C4-2B (cell line): ENCODE measurements around the gene MADD.

Experiments
- H3K27ac ChIP-seq: fragments of 450-650 bp; 2 replicates; pipeline ENCODE4 v1.5.1; 2017
- CTCF ChIP-seq: fragments of 450-650 bp; conservative IDR thresholded peaks from 2 replicates; pipeline ENCODE4 v1.5.1; 2017; ENCODE audit warnings: mild to moderate bottlenecking
- ZFX ChIP-seq: fragments of 450-650 bp; IDR thresholded peaks from 2 replicates; pipeline ENCODE4 v1.6.1; 2017

Gene MADD

GRCh38 chr11:47285969-47286770 lies 16.2 kb downstream of the MADD start:
- H3K27ac ChIP-seq = no peak overlapping the region

GRCh38 chr11:47288066-47288465 lies 18.1 kb downstream of the MADD start:
- no peak overlapping the region for H3K27ac ChIP-seq
- TF ChIP-seq ZFX (no peak), CTCF (no peak)

More at GRCh38 chr11:47285969-47286770, 16.2 kb downstream of the MADD start:
- TF ChIP-seq ZFX = no peak
- no peak for TF ChIP-seq CTCF

- TF ChIP-seq CTCF (no peak), ZFX (no peak)
- H3K27ac ChIP-seq = no peak overlapping the region
These were observed 19.9 kb downstream of the MADD start for GRCh38 chr11:47289856-47290255.

GRCh38 chr11:47295385-47295784 lies 25.5 kb downstream of the MADD start:
- TF ChIP-seq ZFX = no peak
- no peak for TF ChIP-seq CTCF
- H3K27ac ChIP-seq = no peak overlapping the region

GRCh38 chr11:47296045-47296444 lies 26.1 kb downstream of the MADD start:
- TF ChIP-seq CTCF (no peak), ZFX (no peak)
- no peak overlapping the region for H3K27ac ChIP-seq

GRCh38 chr11:47299078-47299477 lies 29.1 kb downstream of the MADD start:
- H3K27ac ChIP-seq = no peak overlapping the region
- no peak for TF ChIP-seq ZFX
- no peak for TF ChIP-seq CTCF

GRCh38 chr11:47302853-47303252 lies 32.9 kb downstream of the MADD start:
- TF ChIP-seq ZFX (no peak), CTCF (no peak)
- no peak overlapping the region for H3K27ac ChIP-seq
